Superior temporal gyrus (tissue), 1 donor: ENCODE measurements around the gene EIF5A.
"Not testable (repeated sequence)": the region's sequence is repeated elsewhere in the genome, so short reads cannot be mapped to it uniquely, and the experiment has no call there.

Source experiments
- DNase-seq: peaks from one replicate; pipeline ENCODE4 v3.0.0-alpha.2; 2016; ENCODE audit errors: extremely low spot score

Gene EIF5A

GRCh38 chr17:7329997-7330637 is 22.7 kb downstream of the EIF5A start:
- DNase-seq = no peak

- DNase-seq = no peak
Observed at GRCh38 chr17:7330638-7331015, 23.2 kb downstream of the EIF5A start.

- DNase-seq = no peak
Observed at GRCh38 chr17:7332111-7332510, 24.7 kb downstream of the EIF5A start.

GRCh38 chr17:7332600-7333069 is 25.2 kb downstream of the EIF5A start:
- not testable (repeated sequence) for DNase-seq

- DNase-seq = no peak
Observed at GRCh38 chr17:7334938-7335538, 27.6 kb downstream of the EIF5A start.

- not testable (repeated sequence) for DNase-seq
Observed at GRCh38 chr17:7335765-7336164, 28.3 kb downstream of the EIF5A start.

GRCh38 chr17:7336240-7337175 is 29.1 kb downstream of the EIF5A start, which contains the start of gene ACAP1:
ACAP1 (plus strand) TSS chr17:7336529; CDS start chr17:7336735, 206 bp downstream.
- DNase-seq = no peak

GRCh38 chr17:7337600-7337999 is 30.2 kb downstream of the EIF5A start:
- DNase-seq = not testable (repeated sequence)

GRCh38 chr17:7340179-7340578 is 32.8 kb downstream of the EIF5A start:
- peak; percentile 15 for DNase-seq

GRCh38 chr17:7341842-7342241 is 34.4 kb downstream of the EIF5A start:
- DNase-seq = no peak

GRCh38 chr17:7343250-7343649 is 35.8 kb downstream of the EIF5A start:
- DNase-seq = no peak

GRCh38 chr17:7346761-7347614 is 39.6 kb downstream of the EIF5A start:
- DNase-seq = no peak

- no peak for DNase-seq
Observed at GRCh38 chr17:7347630-7348477, 40.4 kb downstream of the EIF5A start.

- no peak for DNase-seq
Observed at GRCh38 chr17:7348478-7349242, 41.2 kb downstream of the EIF5A start.

GRCh38 chr17:7351665-7352502 is 44.5 kb downstream of the EIF5A start, which contains the start of gene KCTD11:
KCTD11 (plus strand) TSS chr17:7352162.
- peak; percentile 75 for DNase-seq

- DNase-seq = no peak
Observed at GRCh38 chr17:7352503-7352889, 45.1 kb downstream of the EIF5A start.

- no peak for DNase-seq
Observed at GRCh38 chr17:7352910-7353635, 45.6 kb downstream of the EIF5A start.

GRCh38 chr17:7354262-7354843 is 46.9 kb downstream of the EIF5A start:
- peak; percentile 15 for DNase-seq
